ENCODE measurements around the gene TMEM255B. TPM values are rescaled to one million over a fixed set of nuclear protein-coding genes. Genes with fewer than 3 reads are reported as not detected.

Gene TMEM255B
- total RNA-seq, 1 experiment from 2014 or later = 7.7 TPM

GRCh38 chr13:113796964-113797676 lies 38.1 kb downstream of the TMEM255B start:
- H4K20me1 ChIP-seq (ENCODE audit: insufficient read depth) = no peaks in the 10 kb centered on the region
- intact Hi-C loops (cut with micrococcal nuclease) = no loop called here
- H3K4me3 ChIP-seq (replicated peaks in 1 of 2; ENCODE audit: low read depth in 1 of 2, low read length in 2 of 2) = no peak overlapping the region
- ChIA-PET RAD21 (ENCODE audit: low non-redundant PET in 1 of 2, low total read pairs in 2 of 2, uncharacterized antibody in 2 of 2, unreplicated experiment in 2 of 2) (no interaction called here), CTCF (no interaction called here), POLR2A (no interaction called here)
- no peaks in the 10 kb centered on the region for H3K79me2 ChIP-seq (ENCODE audit: insufficient read depth, low read length)
- H3K4me2 ChIP-seq (ENCODE audit: low read length) = no peak overlapping the region
- no peak overlapping the region for H2AFZ ChIP-seq (ENCODE audit: low read depth, low read length, poor library complexity, severe bottlenecking)
- H3K4me1 ChIP-seq (ENCODE audit: control insufficient read depth in 1 of 2, insufficient read depth in 2 of 2, low read length in 2 of 2) = peaks cover 0 to 4% of the 10 kb centered on the region in 2 experiments; a peak in 2 of 4 replicates
- no peaks in the 10 kb centered on the region for H3K9me2 ChIP-seq (ENCODE audit: insufficient read depth)
- no peak for TF ChIP-seq ELF1 (IDR thresholded peaks at IDR 0.05; ENCODE audit: borderline replicate concordance, low read depth)
- TF ChIP-seq JUND (IDR thresholded peaks at IDR 0.05) = no peak
- TF ChIP-seq EGR1 (IDR thresholded peaks at IDR 0.05; ENCODE audit: low read depth) = no peak
- no peak for TF ChIP-seq POLR2AphosphoS5 (IDR thresholded peaks at IDR 0.05; ENCODE audit: low read depth, low read length)
- TF ChIP-seq MAX (IDR thresholded peaks at IDR 0.05) = no peak
- TF ChIP-seq EZH2 (IDR thresholded peaks at IDR 0.05) = no peak
- TF ChIP-seq FOSL1 (IDR thresholded peaks at IDR 0.05; ENCODE audit: low read depth) = no peak
- no peak for TF ChIP-seq CEBPB (IDR thresholded peaks at IDR 0.05; ENCODE audit: low read depth)
- TF ChIP-seq, protein P1, sequence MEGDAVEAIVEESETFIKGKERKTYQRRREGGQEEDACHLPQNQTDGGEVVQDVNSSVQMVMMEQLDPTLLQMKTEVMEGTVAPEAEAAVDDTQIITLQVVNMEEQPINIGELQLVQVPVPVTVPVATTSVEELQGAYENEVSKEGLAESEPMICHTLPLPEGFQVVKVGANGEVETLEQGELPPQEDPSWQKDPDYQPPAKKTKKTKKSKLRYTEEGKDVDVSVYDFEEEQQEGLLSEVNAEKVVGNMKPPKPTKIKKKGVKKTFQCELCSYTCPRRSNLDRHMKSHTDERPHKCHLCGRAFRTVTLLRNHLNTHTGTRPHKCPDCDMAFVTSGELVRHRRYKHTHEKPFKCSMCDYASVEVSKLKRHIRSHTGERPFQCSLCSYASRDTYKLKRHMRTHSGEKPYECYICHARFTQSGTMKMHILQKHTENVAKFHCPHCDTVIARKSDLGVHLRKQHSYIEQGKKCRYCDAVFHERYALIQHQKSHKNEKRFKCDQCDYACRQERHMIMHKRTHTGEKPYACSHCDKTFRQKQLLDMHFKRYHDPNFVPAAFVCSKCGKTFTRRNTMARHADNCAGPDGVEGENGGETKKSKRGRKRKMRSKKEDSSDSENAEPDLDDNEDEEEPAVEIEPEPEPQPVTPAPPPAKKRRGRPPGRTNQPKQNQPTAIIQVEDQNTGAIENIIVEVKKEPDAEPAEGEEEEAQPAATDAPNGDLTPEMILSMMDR (IDR thresholded peaks at IDR 0.05 in 2 of 3, conservative IDR thresholded peaks at IDR 0.05 in 1 of 3; ENCODE audit: borderline replicate concordance in 1 of 3, insufficient read depth in 1 of 3, low read depth in 2 of 3, low read length in 2 of 3) = no peak
- TF ChIP-seq EZH2phosphoT487 (IDR thresholded peaks at IDR 0.05; ENCODE audit: borderline replicate concordance) = no peak
- TF ChIP-seq SIN3A (IDR thresholded peaks at IDR 0.05; ENCODE audit: low read depth) = no peak
- TF ChIP-seq, protein P2, sequence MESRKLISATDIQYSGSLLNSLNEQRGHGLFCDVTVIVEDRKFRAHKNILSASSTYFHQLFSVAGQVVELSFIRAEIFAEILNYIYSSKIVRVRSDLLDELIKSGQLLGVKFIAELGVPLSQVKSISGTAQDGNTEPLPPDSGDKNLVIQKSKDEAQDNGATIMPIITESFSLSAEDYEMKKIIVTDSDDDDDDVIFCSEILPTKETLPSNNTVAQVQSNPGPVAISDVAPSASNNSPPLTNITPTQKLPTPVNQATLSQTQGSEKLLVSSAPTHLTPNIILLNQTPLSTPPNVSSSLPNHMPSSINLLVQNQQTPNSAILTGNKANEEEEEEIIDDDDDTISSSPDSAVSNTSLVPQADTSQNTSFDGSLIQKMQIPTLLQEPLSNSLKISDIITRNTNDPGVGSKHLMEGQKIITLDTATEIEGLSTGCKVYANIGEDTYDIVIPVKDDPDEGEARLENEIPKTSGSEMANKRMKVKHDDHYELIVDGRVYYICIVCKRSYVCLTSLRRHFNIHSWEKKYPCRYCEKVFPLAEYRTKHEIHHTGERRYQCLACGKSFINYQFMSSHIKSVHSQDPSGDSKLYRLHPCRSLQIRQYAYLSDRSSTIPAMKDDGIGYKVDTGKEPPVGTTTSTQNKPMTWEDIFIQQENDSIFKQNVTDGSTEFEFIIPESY (IDR thresholded peaks at IDR 0.05; ENCODE audit: extremely low read depth, insufficient replicate concordance, low read length) = no peak
- no peak for TF ChIP-seq REST (IDR thresholded peaks at IDR 0.05; ENCODE audit: low read depth)
- no peak for TF ChIP-seq ATF3 (IDR thresholded peaks at IDR 0.05)
- TF ChIP-seq ZFX (IDR thresholded peaks at IDR 0.05) = no peak
- TF ChIP-seq RAD21 (IDR thresholded peaks at IDR 0.05; ENCODE audit: low read depth) = no peak
- TF ChIP-seq CBX3 (IDR thresholded peaks at IDR 0.05; ENCODE audit: low read depth) = no peak
- H3K36me3 ChIP-seq (ENCODE audit: control insufficient read depth in 1 of 2, insufficient read depth in 2 of 2, low read length in 2 of 2) = no peaks in the 10 kb centered on the region
- no peaks in the 10 kb centered on the region for H3K27me3 ChIP-seq (ENCODE audit: insufficient read depth, low read length)
- no peak overlapping the region for H3K27ac ChIP-seq (ENCODE audit: low read depth, low read length)
- ATAC-seq (no peak), DNase-seq (ENCODE audit: low read depth, low spot score) (no peak)
- no TSS peak for BruUV-seq (replicated peaks)
- no peak overlapping the region for H3K9ac ChIP-seq (ENCODE audit: low read length)
- H3K9me3 ChIP-seq (ENCODE audit: control insufficient read depth in 1 of 2, insufficient read depth in 1 of 2, low read depth in 1 of 2, low read length in 2 of 2) = no peaks in the 10 kb centered on the region
